ENCODE results near the gene NFKBIL1.

DNA sequence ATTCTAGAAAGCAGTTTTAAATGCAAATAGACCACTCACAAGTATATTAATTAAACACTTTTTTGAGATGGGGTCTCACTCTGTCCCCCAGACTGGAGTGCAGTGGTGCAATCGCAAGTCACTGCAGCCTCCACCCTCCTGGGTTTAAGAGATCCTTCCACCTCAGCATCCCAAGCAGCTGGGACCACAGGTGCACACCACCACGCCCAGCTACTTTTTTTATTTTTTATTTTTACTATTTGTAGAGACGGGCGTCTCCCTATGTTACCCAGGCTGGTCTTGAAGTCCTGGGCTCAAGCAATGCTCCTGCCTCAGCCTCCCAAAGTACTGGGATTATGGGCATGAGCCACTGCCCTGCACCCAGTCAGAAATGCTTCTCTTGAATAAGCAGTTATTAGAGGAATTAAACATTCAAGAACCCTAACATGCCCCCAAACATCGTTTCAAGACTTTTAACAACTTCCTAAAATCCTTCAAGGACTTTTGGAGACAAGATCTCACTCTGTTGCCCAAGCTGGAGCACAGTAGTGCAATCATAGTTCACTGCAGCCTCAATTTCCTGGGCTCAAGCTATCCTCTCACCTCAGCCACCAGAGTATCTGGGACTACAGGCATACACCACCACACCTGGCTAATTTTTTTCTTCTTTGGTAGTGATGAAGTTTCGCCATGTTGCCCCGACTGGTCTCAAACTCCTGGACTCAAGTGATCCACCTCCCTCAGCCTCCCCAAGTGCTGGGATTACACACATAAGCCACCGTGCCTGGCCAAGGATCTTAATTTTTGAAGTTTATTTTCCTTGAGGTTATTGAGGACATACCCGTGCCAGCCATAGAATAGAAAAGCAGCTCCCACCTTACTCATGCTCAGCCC, 15.4 kb upstream of the NFKBIL1 start:
- TF ChIP-seq, protein P1, sequence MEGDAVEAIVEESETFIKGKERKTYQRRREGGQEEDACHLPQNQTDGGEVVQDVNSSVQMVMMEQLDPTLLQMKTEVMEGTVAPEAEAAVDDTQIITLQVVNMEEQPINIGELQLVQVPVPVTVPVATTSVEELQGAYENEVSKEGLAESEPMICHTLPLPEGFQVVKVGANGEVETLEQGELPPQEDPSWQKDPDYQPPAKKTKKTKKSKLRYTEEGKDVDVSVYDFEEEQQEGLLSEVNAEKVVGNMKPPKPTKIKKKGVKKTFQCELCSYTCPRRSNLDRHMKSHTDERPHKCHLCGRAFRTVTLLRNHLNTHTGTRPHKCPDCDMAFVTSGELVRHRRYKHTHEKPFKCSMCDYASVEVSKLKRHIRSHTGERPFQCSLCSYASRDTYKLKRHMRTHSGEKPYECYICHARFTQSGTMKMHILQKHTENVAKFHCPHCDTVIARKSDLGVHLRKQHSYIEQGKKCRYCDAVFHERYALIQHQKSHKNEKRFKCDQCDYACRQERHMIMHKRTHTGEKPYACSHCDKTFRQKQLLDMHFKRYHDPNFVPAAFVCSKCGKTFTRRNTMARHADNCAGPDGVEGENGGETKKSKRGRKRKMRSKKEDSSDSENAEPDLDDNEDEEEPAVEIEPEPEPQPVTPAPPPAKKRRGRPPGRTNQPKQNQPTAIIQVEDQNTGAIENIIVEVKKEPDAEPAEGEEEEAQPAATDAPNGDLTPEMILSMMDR (IDR thresholded peaks at IDR 0.05) = no peak
- no peak for TF ChIP-seq POLR2A (IDR thresholded peaks at IDR 0.05)
